Measurements from ENCODE around the gene COMMD8. TPM values are rescaled to one million over a fixed set of nuclear protein-coding genes. Genes with fewer than 3 reads are reported as not detected.

Gene COMMD8
- 10 to 100 TPM in 5 of 6 donors, 1 to 10 TPM in 1; 6.3 to 17.2 (median 15.3) TPM for total RNA-seq

- 1% methylated on average over 28 to 38 of the region's 51 CpGs for WGBS, 2 donors
- Histone ChIP-seq H3K4me1 (peaks cover 5 to 19% (median 7%) of the 10 kb centered on the region in 4 donors), H3K9me3 (no peaks in the 10 kb centered on the region), H3K27ac (peak within 1 kb of the TSS; percentile 57 to 93 (median 82)), H3K27me3 (no peaks in the 10 kb centered on the region), H3K4me3 (peak within 1 kb of the TSS; percentile 61 to 96 (median 76)), H3K36me3 (peaks cover 0 to 12% (median 0%) of the 10 kb centered on the region in 4 donors)
- TF ChIP-seq CTCF (IDR thresholded peaks at IDR 0.05) (peak; percentile 16 to 74 (median 58)), POLR2AphosphoS5 (IDR thresholded peaks at IDR 0.05) (peak; percentile 61 to 81), EP300 (IDR thresholded peaks at IDR 0.05) (no peak), POLR2A (IDR thresholded peaks at IDR 0.05) (peak in 1 of 4 donors; percentile 74)
- peak; percentile 98 for DNase-seq
- peak; percentile 95 to 99 for ATAC-seq (ENCODE audit: low FRiP score in 2 of 2)
Observed at GRCh38 chr4:47463235-47463956, at the start of gene COMMD8. Gene COMMD8 (minus strand): TSS chr4:47463702. CDS start chr4:47463651, 51 bp downstream.

- Histone ChIP-seq H3K4me3 (no peak overlapping the region), H3K27me3 (no peaks in the 10 kb centered on the region), H3K9me3 (no peaks in the 10 kb centered on the region), H3K4me1 (peaks cover 4 to 9% (median 7%) of the 10 kb centered on the region in 4 donors), H3K36me3 (peaks cover 0 to 31% (median 4%) of the 10 kb centered on the region in 4 donors), H3K27ac (peak overlapping the region in 2 of 4 donors; percentile 54 to 58)
- ATAC-seq (ENCODE audit: low FRiP score in 2 of 2), result peak in 1 of 2 donors; percentile 79
- 20 to 29% methylated on average over 2 of the region's 2 CpGs for WGBS, 2 donors
- TF ChIP-seq POLR2A (IDR thresholded peaks at IDR 0.05) (no peak), EP300 (IDR thresholded peaks at IDR 0.05) (no peak), POLR2AphosphoS5 (IDR thresholded peaks at IDR 0.05) (no peak), CTCF (IDR thresholded peaks at IDR 0.05) (peak in 1 of 6 experiments; percentile 13)
- DNase-seq, result no peak
Observed at GRCh38 chr4:47510506-47511143, 47.1 kb upstream of the COMMD8 start.

GRCh38 chr4:47505666-47506065, 42.2 kb upstream of the COMMD8 start:
- no peak for DNase-seq
- Histone ChIP-seq H3K27ac (no peak overlapping the region), H3K4me1 (peaks cover 4 to 9% (median 6%) of the 10 kb centered on the region in 4 donors), H3K36me3 (no peaks in the 10 kb centered on the region), H3K4me3 (no peak overlapping the region), H3K9me3 (no peaks in the 10 kb centered on the region), H3K27me3 (no peaks in the 10 kb centered on the region)
- 82 to 96% methylated on average over 3 of the region's 3 CpGs for WGBS, 2 donors
- no peak for ATAC-seq (ENCODE audit: low FRiP score in 2 of 2)
- no peak for TF ChIP-seq CTCF (IDR thresholded peaks at IDR 0.05)
- TF ChIP-seq POLR2A (IDR thresholded peaks at IDR 0.05), result no peak
- TF ChIP-seq POLR2AphosphoS5 (IDR thresholded peaks at IDR 0.05), result no peak
- no peak for TF ChIP-seq EP300 (IDR thresholded peaks at IDR 0.05)

GRCh38 chr4:47505147-47505546, 41.6 kb upstream of the COMMD8 start:
- no peaks in the 10 kb centered on the region for H3K9me3 ChIP-seq
- TF ChIP-seq POLR2AphosphoS5 (IDR thresholded peaks at IDR 0.05), result no peak
- TF ChIP-seq POLR2A (IDR thresholded peaks at IDR 0.05), result no peak
- TF ChIP-seq CTCF (IDR thresholded peaks at IDR 0.05), result no peak
- TF ChIP-seq EP300 (IDR thresholded peaks at IDR 0.05), result no peak
- DNase-seq (no peak), ATAC-seq (ENCODE audit: low FRiP score in 2 of 2) (no peak)
- peaks cover 4 to 6% (median 4%) of the 10 kb centered on the region in 4 donors for H3K4me1 ChIP-seq
- no peak overlapping the region for H3K27ac ChIP-seq
- H3K27me3 ChIP-seq, result no peaks in the 10 kb centered on the region
- no peak overlapping the region for H3K4me3 ChIP-seq
- H3K36me3 ChIP-seq, result no peaks in the 10 kb centered on the region
- WGBS, 2 donors, result 56 to 92% methylated on average over 3 of the region's 3 CpGs
